PFSK-1 (cell line): Measurements from ENCODE around the gene LINGO4.

Experiments used
- FOXP2 ChIP-seq: optimal IDR thresholded peaks from 2 replicates; pipeline ENCODE3; 2011; ENCODE audit warnings: borderline replicate concordance, control low read depth, inconsistent platforms; ENCODE audit not compliant: insufficient read depth; ENCODE audit errors: extremely low read length, extremely low read depth
- POLR2AphosphoS5 ChIP-seq: IDR thresholded peaks from 2 replicates; pipeline ENCODE4 v1.6.1; 2012; ENCODE audit warnings: low read depth, mild to moderate bottlenecking, control low read depth, low read length, moderate library complexity
- SIN3A ChIP-seq: IDR thresholded peaks from 2 replicates; pipeline ENCODE4 v1.6.1; 2012; ENCODE audit warnings: mild to moderate bottlenecking, low read length, moderate library complexity, borderline replicate concordance; ENCODE audit not compliant: insufficient read depth
- TAF1 ChIP-seq: IDR thresholded peaks from 2 replicates; pipeline ENCODE4 v1.6.1; 2012; ENCODE audit warnings: low read length, control low read depth, borderline replicate concordance; ENCODE audit not compliant: insufficient read depth
- TF ChIP-seq, protein P1 (sequence below), 2 experiments: IDR thresholded peaks; 2 replicates each; pipeline versions ENCODE4 v1.6.1 to v1.8.0; 2011 to 2012; ENCODE audit warnings: low read depth in 2 of 2, low read length in 2 of 2, control low read depth in 1 of 2, inconsistent platforms in 1 of 2, mild to moderate bottlenecking in 1 of 2, moderate library complexity in 1 of 2; ENCODE audit not compliant: insufficient read depth in 1 of 2

- TF ChIP-seq POLR2AphosphoS5, result no peak
- no peak for TF ChIP-seq TAF1
- TF ChIP-seq, protein P1, sequence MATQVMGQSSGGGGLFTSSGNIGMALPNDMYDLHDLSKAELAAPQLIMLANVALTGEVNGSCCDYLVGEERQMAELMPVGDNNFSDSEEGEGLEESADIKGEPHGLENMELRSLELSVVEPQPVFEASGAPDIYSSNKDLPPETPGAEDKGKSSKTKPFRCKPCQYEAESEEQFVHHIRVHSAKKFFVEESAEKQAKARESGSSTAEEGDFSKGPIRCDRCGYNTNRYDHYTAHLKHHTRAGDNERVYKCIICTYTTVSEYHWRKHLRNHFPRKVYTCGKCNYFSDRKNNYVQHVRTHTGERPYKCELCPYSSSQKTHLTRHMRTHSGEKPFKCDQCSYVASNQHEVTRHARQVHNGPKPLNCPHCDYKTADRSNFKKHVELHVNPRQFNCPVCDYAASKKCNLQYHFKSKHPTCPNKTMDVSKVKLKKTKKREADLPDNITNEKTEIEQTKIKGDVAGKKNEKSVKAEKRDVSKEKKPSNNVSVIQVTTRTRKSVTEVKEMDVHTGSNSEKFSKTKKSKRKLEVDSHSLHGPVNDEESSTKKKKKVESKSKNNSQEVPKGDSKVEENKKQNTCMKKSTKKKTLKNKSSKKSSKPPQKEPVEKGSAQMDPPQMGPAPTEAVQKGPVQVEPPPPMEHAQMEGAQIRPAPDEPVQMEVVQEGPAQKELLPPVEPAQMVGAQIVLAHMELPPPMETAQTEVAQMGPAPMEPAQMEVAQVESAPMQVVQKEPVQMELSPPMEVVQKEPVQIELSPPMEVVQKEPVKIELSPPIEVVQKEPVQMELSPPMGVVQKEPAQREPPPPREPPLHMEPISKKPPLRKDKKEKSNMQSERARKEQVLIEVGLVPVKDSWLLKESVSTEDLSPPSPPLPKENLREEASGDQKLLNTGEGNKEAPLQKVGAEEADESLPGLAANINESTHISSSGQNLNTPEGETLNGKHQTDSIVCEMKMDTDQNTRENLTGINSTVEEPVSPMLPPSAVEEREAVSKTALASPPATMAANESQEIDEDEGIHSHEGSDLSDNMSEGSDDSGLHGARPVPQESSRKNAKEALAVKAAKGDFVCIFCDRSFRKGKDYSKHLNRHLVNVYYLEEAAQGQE (IDR thresholded peaks at IDR 0.05; ENCODE audit: insufficient read depth in 1 of 2, low read depth in 2 of 2, low read length in 2 of 2), result no peak
- no peak for TF ChIP-seq FOXP2
- TF ChIP-seq SIN3A, result no peak
Measured at GRCh38 chr1:151852733-151853132, 47.5 kb upstream of the LINGO4 start.
